CD4-positive, alpha-beta T cell (primary cell): Measurements from ENCODE around the gene ABCA13. TPM values are rescaled to one million over a fixed set of nuclear protein-coding genes. Genes with fewer than 3 reads are reported as not detected.

Source experiments
- ATAC-seq: fragments of 200-7000 bp; cut with Tn5 transposase; one replicate; pipeline ENCODE4 v1.10.0; 2022; ENCODE audit warnings: mild to moderate bottlenecking; ENCODE audit not compliant: poor library complexity
- CTCF ChIA-PET: fragments of 350-600 bp; sonication (Branson Sonifier 250); formaldehyde crosslinking; loops from one replicate; lab custom pipeline; 2021; ENCODE audit warnings: antibody characterized with exemption, inconsistent platforms; lab: Charles Lee
- POLR2A ChIA-PET: fragments of 350-600 bp; sonication (Branson Sonifier 250); formaldehyde crosslinking; loops from one replicate; lab custom pipeline; 2021; ENCODE audit warnings: antibody characterized with exemption, inconsistent platforms; lab: Charles Lee
- DNase-seq, 14 experiments: peaks; one replicate each; pipeline ENCODE4 v3.0.0-alpha.2; 2013 to 2020; ENCODE audit warnings: mixed read lengths in 2 of 14
- H3K27ac ChIP-seq, 2 donors: one replicate each; pipeline versions ENCODE4 v1.5.1 to v1.7.0; 2013; ENCODE audit warnings: low read length in 2 of 2, low read depth in 1 of 2, mild to moderate bottlenecking in 1 of 2
- H3K27me3 ChIP-seq, 2 experiments: 1 replicate in 1 of 2; 2 replicates in 1 of 2; pipeline versions ENCODE4 v1.6.1 to v1.7.0; 2013; ENCODE audit warnings: low read length in 2 of 2, control low read depth in 1 of 2, mild to moderate bottlenecking in 1 of 2, moderate library complexity in 1 of 2; ENCODE audit not compliant: insufficient read depth in 2 of 2, control insufficient read depth in 1 of 2
- H3K36me3 ChIP-seq: one replicate; pipeline ENCODE4 v1.6.1; 2013; ENCODE audit warnings: low read length, control low read depth; ENCODE audit not compliant: insufficient read depth
- H3K4me1 ChIP-seq: one replicate; pipeline ENCODE4 v1.6.1; 2013; ENCODE audit warnings: low read length, control low read depth; ENCODE audit not compliant: insufficient read depth
- H3K4me3 ChIP-seq: one replicate; pipeline ENCODE4 v1.5.1; 2013; ENCODE audit warnings: mild to moderate bottlenecking, low read length, moderate library complexity
- H3K9me3 ChIP-seq, 2 experiments: 1 replicate in 1 of 2; 2 replicates in 1 of 2; pipeline versions ENCODE4 v1.6.1 to v1.7.0; 2013; ENCODE audit warnings: low read length in 2 of 2, mild to moderate bottlenecking in 2 of 2, control low read depth in 1 of 2, moderate library complexity in 1 of 2; ENCODE audit not compliant: control insufficient read depth in 1 of 2, insufficient read depth in 1 of 2
- H3K27ac Mint-ChIP-seq: one replicate; pipeline ENCODE4 v1.8.0; 2020; ENCODE audit warnings: mixed read lengths
- H3K27me3 Mint-ChIP-seq: one replicate; pipeline ENCODE4 v1.8.0; 2021; ENCODE audit warnings: mixed read lengths
- H3K36me3 Mint-ChIP-seq: one replicate; pipeline ENCODE4 v1.8.0; 2021; ENCODE audit warnings: low read depth, mixed read lengths
- H3K4me1 Mint-ChIP-seq: one replicate; pipeline ENCODE4 v1.8.0; 2021; ENCODE audit warnings: low read depth, mixed read lengths
- H3K4me3 Mint-ChIP-seq: one replicate; pipeline ENCODE4 v1.8.0; 2020; ENCODE audit warnings: mild to moderate bottlenecking, mixed read lengths
- H3K9me3 Mint-ChIP-seq: one replicate; pipeline ENCODE4 v1.8.0; 2020; ENCODE audit warnings: mixed read lengths
- intact Hi-C, 2 experiments: fragments of 100-400 bp; cut with DNase I in 1 of 2; cut with micrococcal nuclease in 1 of 2; formaldehyde crosslinking; loops; one replicate each; pipeline versions ENCODE4 v1.15.1 to v1.9.0; 2023 to 2025; cut with DNase I, micrococcal nuclease
- total RNA-seq, 174 experiments: library from RNA in 2 of 174; stranded (reverse) in 2 of 174; gene quantifications; one replicate each; pipeline ENCODE4 v1.2.3 and lab custom pipeline; 2021 to 2026
- TF ChIP-seq, protein P1 (sequence below): fragments of 200-600 bp; IDR thresholded peaks from one replicate; pipeline ENCODE4 v1.8.0; 2022; ENCODE audit warnings: antibody characterized with exemption, mild to moderate bottlenecking

ABCA13 gene
- total RNA-seq, 2 experiments from 2014 or later, result not detected

DNA sequence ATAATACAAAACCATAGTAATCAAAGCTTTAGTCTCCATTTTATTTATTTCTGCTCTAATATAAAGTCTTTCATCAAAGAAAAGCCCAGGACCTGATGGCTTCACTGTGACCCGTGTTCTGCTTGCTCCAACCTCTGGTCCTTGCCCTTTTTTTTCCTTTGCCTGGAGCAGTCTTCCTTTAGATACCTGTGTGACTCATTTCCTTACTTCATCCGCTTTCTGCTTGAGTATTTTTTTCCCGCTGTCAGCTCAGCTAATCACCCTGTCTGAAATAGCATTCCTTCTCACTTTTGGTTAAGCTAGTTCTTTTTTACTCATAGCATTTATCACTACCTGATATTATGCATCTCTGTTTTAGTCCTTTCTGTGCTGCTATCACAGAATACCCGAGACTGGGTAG lies 194.8 kb downstream of the ABCA13 start:
- no peak overlapping the region for H3K4me3 Mint-ChIP-seq
- ChIA-PET POLR2A (no interaction called here), CTCF (no interaction called here)
- H3K4me1 Mint-ChIP-seq, result no peaks in the 10 kb centered on the region
- TF ChIP-seq, protein P1, sequence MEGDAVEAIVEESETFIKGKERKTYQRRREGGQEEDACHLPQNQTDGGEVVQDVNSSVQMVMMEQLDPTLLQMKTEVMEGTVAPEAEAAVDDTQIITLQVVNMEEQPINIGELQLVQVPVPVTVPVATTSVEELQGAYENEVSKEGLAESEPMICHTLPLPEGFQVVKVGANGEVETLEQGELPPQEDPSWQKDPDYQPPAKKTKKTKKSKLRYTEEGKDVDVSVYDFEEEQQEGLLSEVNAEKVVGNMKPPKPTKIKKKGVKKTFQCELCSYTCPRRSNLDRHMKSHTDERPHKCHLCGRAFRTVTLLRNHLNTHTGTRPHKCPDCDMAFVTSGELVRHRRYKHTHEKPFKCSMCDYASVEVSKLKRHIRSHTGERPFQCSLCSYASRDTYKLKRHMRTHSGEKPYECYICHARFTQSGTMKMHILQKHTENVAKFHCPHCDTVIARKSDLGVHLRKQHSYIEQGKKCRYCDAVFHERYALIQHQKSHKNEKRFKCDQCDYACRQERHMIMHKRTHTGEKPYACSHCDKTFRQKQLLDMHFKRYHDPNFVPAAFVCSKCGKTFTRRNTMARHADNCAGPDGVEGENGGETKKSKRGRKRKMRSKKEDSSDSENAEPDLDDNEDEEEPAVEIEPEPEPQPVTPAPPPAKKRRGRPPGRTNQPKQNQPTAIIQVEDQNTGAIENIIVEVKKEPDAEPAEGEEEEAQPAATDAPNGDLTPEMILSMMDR, result no peak
- DNase-seq, result no peak
- Histone ChIP-seq H3K9me3 (no peaks in the 10 kb centered on the region), H3K4me1 (no peaks in the 10 kb centered on the region), H3K27ac (no peak overlapping the region), H3K27me3 (no peaks in the 10 kb centered on the region), H3K4me3 (no peak overlapping the region), H3K36me3 (no peaks in the 10 kb centered on the region)
- no peaks in the 10 kb centered on the region for H3K36me3 Mint-ChIP-seq
- ATAC-seq, result no peak
- intact Hi-C loops, result no loop called here
- peaks cover 11% of the 10 kb centered on the region for H3K9me3 Mint-ChIP-seq
- H3K27me3 Mint-ChIP-seq, result no peaks in the 10 kb centered on the region
- H3K27ac Mint-ChIP-seq, result no peak overlapping the region

DNA sequence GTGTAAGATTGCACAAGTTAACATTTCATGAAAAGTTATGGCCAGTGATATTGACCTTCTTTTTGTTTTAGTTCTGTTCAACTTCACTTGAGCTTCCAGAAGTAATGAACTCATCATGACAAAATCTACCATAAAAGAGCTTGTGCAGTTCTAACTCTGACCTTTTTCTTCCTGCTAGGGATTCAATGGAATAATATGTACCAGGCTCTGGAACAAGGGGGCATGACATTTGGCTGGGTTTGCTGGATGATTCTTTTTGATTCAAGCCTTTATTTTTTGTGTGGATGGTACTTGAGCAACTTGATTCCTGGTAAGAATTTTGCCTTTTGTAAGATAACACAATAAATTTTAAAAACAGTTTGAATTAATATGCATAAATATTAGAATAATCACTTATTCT lies 205.0 kb downstream of the ABCA13 start:
- CTCF ChIA-PET, result no interaction called here
- Histone ChIP-seq H3K9me3 (no peaks in the 10 kb centered on the region), H3K27me3 (no peaks in the 10 kb centered on the region), H3K4me3 (no peak overlapping the region), H3K27ac (no peak overlapping the region), H3K4me1 (no peaks in the 10 kb centered on the region), H3K36me3 (no peaks in the 10 kb centered on the region)
- no peak overlapping the region for H3K4me3 Mint-ChIP-seq
- ATAC-seq (no peak), DNase-seq (no peak)
- TF ChIP-seq, protein P1, result no peak
- no peaks in the 10 kb centered on the region for H3K36me3 Mint-ChIP-seq
- peaks cover 3% of the 10 kb centered on the region for H3K27me3 Mint-ChIP-seq
- H3K27ac Mint-ChIP-seq, result no peak overlapping the region
- H3K4me1 Mint-ChIP-seq, result no peaks in the 10 kb centered on the region
- POLR2A ChIA-PET, result no interaction called here
- intact Hi-C loops, result no loop called here
- H3K9me3 Mint-ChIP-seq, result peaks cover 10% of the 10 kb centered on the region

DNA sequence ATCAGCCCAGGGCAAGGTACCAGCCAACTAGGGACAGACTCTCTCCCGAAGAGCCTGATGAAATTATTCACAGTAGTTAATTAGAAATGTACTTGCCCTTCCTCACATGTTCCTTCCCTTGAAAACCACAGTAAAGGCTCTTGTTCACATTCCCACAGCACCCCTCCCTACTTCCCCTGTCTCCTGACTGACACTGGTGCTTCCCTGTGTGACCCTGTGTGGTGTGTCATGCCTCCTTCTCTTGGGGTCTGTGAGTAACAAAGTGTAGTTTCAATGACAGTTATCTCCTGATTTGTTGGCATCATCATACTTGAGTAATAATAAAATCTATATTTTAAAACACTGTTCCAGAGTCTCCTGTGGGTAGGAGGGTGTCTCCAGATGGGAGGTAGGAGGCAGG lies 209.7 kb downstream of the ABCA13 start:
- no peak for ATAC-seq
- Histone ChIP-seq H3K27ac (no peak overlapping the region), H3K27me3 (no peaks in the 10 kb centered on the region), H3K36me3 (no peaks in the 10 kb centered on the region), H3K4me3 (no peak overlapping the region), H3K4me1 (no peaks in the 10 kb centered on the region), H3K9me3 (no peaks in the 10 kb centered on the region)
- Mint-ChIP-seq H3K4me3 (no peak overlapping the region), H3K27ac (no peak overlapping the region), H3K4me1 (no peaks in the 10 kb centered on the region), H3K9me3 (no peaks in the 10 kb centered on the region), H3K27me3 (no peaks in the 10 kb centered on the region), H3K36me3 (no peaks in the 10 kb centered on the region)
- DNase-seq, result peak in 2 of 14 experiments; percentile 15 to 31
- ChIA-PET CTCF (no interaction called here), POLR2A (no interaction called here)
- TF ChIP-seq, protein P1, result no peak
- intact Hi-C loops, result no loop called here
